HG03135 (cell line): ENCODE results near the gene REXO2.

Experiments
- ATAC-seq: cut with Tn5 transposase; IDR thresholded peaks from one replicate; pipeline ENCODE4 v1.9.1; 2021; ENCODE audit warnings: mild to moderate bottlenecking, moderate library complexity; ENCODE audit not compliant: unreplicated experiment

Gene REXO2

GRCh38 chr11:114440121-114440860 lies 1.0 kb downstream of the REXO2 start:
- ATAC-seq = no peak

- ATAC-seq = no peak
These were observed 1.9 kb downstream of the REXO2 start for GRCh38 chr11:114440971-114441763.

DNA sequence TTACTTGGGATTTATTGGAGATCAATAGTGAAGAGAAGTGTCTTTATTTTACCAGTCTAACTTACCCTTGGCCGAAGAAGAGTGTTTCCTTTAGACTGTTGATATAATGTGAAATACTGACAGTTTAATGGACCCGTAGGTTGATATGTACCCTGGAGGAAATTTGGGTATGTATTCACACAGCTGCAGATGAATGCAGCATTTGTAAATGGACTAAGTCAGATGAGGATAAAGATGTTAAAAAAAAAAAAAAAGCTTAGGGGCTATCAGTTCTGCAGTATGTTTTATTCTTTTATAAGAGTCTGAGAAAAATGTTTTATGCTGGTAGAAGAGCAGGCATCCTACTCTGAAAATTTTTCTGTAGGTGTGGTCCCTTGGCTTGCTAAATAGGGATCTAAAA lies 2.7 kb downstream of the REXO2 start:
- ATAC-seq = no peak

DNA sequence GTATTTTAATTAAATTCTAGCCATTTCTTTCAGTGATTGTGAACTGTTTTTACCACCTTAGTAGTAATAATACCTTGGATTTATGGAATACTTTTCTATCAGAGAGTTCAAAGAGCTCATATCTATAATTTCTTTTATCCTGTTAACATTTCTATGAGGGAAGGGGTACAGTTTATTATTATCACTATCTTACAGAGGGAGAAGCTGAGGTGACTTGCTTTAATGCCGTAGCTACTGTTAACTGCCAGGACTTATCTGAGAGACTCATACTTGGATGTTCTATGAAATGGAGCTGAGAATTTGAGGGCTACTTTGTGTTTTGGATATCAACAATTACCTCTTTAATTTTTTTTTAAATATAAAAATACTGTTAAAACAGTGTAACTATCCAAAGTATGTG lies 3.3 kb downstream of the REXO2 start:
- ATAC-seq = no peak

GRCh38 chr11:114447444-114447843 lies 8.2 kb downstream of the REXO2 start:
- no peak for ATAC-seq

GRCh38 chr11:114447892-114448291 lies 8.6 kb downstream of the REXO2 start:
- ATAC-seq = no peak

DNA sequence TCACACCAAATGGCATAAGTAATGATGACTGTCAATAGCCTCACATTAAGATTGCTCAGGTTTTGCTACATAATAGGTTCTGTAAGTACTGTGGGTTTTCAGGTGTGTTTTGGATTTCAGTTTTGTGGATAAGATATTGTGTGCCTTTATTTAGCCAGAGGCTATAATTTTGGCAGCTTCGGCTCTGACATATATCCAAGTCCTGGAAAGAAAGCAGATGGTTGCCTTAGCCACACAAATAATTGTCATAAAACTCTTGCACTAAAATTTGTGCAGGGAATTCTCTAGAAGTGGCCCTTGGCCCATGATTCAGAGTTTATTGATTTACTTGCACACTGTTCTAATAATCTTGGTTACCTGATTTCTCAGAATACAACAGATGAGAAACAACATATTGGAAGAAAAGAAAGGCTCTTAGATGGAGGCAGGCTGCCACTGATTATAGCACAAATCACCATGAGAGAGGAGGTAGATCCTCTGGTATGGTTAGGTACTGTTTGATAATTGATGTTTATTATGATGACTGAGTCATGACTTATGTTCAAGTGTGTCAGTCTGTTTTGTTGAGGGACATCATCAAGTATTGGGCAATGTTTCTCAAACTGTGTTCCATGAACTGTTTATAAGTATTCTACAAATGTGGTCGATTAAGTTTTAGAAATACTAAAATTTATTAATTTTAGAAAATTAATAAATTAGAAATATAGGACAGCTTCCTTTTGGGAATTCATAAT lies 9.6 kb downstream of the REXO2 start:
- no peak for ATAC-seq

- no peak for ATAC-seq
These were observed 10.6 kb downstream of the REXO2 start for GRCh38 chr11:114449845-114450244.

DNA sequence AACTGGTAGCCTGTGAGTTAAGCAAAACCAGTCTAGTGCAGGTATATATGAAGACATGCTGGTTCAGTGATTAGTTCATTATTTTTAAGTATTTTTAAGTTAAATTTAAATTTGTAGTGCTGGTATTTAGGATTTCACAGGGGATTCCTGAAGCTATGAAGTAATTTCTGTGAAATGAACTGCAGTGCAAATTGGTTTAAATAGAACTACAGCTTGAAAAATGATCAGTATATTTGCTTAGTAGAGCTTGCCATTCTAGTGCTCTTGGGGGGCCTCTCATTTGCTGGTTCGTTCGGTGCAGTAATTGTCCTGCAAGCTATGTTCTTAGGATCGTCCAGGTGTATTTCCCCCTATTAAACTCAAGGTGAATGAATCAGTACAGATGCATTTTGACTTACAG lies 13.1 kb downstream of the REXO2 start:
- ATAC-seq = no peak

GRCh38 chr11:114463999-114464398 lies 24.7 kb downstream of the REXO2 start:
- no peak for ATAC-seq

DNA sequence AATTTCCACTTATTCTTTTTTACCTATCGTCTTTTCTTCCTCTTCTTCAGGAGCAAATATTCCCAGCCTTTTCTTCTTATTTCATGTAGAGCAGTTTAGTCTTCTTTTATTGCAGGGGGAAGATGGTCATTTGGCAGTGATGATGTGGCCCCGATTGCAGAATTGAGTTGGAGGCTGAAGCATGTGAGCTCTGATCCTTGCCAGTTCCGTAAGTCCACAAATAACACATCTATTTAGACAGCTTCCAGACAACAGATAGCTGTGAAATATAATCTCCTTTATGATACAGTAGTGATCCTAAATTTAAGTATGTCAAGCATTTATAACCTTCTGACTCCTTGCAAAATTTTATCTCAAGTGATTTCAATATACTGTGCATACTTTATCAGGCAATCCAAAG lies 27.5 kb downstream of the REXO2 start:
- ATAC-seq = no peak

DNA sequence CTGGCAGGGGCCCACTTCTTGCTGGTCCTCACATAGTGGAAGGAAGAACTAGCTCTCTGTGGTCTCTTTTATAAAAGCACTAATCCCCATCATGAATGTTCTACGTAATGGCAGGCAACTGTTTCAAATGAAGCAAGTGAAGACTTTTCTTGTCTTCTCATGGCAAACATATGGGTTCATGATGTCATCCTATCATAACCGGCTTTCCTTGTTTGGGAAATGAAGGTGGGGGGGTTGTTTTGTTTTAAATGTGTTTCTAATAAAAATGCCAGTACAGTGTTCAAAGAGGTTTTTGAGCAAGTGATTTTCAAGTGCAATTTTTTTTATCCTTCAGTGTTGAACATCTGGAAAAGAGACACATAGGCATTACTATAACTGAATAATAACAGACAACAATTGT lies 33.4 kb downstream of the REXO2 start:
- no peak for ATAC-seq

DNA sequence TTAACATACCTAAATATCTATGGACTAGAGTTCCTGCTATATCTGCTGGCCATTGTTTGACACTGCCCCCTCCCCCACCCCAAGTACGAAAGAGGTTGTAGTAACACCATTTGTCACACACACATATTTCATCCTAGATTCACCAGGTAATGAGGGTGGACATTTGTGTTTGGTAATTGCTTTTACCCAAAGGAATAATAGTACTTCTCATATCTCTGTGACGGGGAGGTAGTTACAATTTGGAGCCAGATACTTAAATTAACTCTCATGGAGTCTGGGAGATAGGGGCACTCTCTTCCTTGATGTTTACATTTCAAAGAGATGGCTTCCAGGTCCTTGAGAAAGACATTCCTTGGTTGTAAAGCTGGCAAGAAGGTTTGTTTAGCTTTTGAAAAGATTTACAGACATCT lies 38.7 kb downstream of the REXO2 start:
- ATAC-seq = no peak

DNA sequence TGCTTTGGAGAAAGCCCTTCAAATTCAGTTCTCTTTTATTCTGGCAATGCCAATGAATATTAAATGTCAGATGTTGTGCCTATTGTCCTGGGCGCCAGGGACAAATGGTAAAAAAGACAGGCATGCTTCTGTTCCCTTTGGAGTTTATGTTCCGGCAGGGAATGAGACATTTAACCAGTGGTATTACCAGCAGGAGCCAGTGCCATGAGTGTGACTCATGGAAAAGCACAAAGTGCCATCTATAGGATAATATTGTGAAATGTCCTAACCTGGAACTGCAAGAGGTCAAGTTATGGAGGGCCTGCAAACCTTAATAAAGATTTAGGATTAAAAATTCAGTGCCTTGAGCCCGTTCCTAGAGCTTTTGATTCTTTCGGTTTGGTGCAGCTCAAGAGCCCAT lies 39.5 kb downstream of the REXO2 start:
- ATAC-seq = no peak

DNA sequence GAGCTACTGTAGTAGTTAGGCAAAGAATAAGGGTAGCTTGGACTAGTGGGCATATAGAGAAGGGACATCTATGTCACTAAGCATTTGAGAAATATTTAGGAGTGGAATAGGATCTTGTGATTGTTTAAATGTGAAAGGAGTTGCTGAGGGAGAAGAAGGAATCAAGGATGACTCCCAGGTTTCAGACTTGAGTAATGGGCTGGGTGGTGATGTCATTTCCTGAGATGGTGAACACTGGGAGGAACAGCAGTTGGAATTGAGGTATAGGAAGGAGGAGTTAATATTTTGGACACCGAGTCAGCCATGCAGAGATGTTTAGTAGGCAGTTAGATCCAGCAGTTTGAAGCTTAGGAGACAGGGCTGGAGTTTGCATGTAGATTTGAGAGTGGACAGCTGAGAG lies 40.1 kb downstream of the REXO2 start:
- ATAC-seq = no peak

- ATAC-seq = no peak
These were observed 42.8 kb downstream of the REXO2 start for GRCh38 chr11:114482114-114482513.

GRCh38 chr11:114483929-114484328 lies 44.7 kb downstream of the REXO2 start:
- no peak for ATAC-seq

DNA sequence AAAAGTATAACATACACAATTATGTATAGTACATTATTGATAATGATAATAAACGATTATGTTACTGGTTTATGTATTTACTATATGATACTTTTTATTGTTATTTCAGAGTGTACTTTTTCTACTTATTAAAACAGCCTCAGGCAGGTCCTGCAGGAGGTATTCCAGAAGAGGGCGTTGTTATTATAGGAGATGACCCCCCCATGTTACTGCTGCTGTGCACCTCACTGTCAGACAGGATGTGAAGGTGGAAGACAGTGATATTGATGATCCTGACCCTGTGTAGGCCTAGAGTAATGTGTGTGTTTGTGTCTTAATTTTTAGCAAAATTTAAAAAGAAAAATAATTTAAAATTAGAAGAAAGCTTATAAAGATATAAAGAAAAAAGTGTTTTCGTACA lies 57.6 kb downstream of the REXO2 start:
- ATAC-seq = no peak

GRCh38 chr11:114499756-114500155 lies 60.5 kb downstream of the REXO2 start:
- no peak for ATAC-seq
